Measurements from ENCODE around the gene ITGAL. TPM values are rescaled to one million over a fixed set of nuclear protein-coding genes. Genes with fewer than 3 reads are reported as not detected.

The ITGAL gene
- total and polyA plus RNA-seq, 2 of the 8 experiments (the other 6 are each of a cell fraction or from before 2014, with no cell fraction given) = not detected

DNA sequence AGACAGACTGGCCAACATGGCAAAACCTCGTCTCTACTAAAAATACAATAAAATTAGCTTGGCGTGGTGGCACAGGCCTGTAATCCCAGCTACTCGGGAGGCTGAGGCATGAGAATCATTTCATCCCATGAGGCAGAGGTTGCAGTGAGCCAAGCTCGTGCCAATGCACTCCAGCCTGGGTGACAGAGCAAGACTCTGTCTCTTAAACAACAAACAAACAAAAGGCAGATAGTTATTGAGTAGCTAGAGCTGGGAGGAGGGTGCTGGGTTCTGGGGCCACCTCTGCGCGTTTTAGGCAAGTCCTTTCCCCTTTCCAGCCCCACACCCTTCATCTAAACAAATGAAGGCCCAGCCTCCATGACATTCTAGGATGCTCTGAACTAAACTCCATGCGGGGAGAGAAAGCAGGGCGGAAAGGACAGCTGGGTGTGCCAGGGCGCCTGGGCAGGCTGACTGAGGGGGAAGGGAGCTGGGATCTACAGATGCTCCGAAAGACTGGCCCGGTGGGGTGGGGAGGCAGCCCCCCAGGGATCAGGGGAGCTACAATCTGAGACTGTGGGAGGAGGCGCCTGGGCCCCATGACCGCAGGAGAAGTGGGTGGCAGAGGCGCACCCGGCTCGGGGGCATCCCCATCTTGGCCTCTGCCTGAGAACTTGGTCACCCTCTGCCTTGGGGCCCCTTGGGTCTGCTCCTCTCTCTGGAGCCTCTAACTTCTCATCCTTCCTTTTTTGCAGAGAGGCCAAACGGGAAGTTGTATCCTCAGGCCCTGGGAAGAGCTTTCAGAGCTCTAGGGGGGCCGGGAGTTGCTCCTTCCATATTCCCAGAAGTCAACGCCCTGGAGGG is 910 bp downstream of the ITGAL start:
- H3K36me3 ChIP-seq (ENCODE audit: control insufficient read depth in 2 of 4, insufficient read depth in 4 of 4, low read length in 3 of 4) = no peaks in the 10 kb centered on the region
- TF ChIP-seq MAFK (IDR thresholded peaks at IDR 0.05; ENCODE audit: low read depth, low read length) (no peak), SP1 (IDR thresholded peaks at IDR 0.05; ENCODE audit: low read depth, low read length) (no peak), SP4 (IDR thresholded peaks at IDR 0.05; ENCODE audit: low read length) (no peak), SUZ12 (IDR thresholded peaks at IDR 0.05; ENCODE audit: low read length) (no peak), TBP (IDR thresholded peaks at IDR 0.05; ENCODE audit: low read depth, low read length) (no peak), ZNF274 (IDR thresholded peaks at IDR 0.05; ENCODE audit: borderline replicate concordance, extremely low read depth, low read length) (no peak), CBX5 (IDR thresholded peaks at IDR 0.05; ENCODE audit: low read depth, low read length) (no peak), FOSL1 (IDR thresholded peaks at IDR 0.05; ENCODE audit: insufficient read depth, low read depth, low read length) (no peak), POLR2AphosphoS5 (IDR thresholded peaks at IDR 0.05; ENCODE audit: low read depth, low read length) (no peak), CHD1 (IDR thresholded peaks at IDR 0.05; ENCODE audit: low read depth, low read length) (no peak), JUND (IDR thresholded peaks at IDR 0.05; ENCODE audit: low read length) (no peak)
- TF ChIP-seq, protein P1, sequence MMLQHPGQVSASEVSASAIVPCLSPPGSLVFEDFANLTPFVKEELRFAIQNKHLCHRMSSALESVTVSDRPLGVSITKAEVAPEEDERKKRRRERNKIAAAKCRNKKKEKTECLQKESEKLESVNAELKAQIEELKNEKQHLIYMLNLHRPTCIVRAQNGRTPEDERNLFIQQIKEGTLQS (IDR thresholded peaks at IDR 0.05; ENCODE audit: insufficient read depth, low read depth, low read length) = no peak

More for the DNA sequence above, 910 bp downstream of the ITGAL start:
- Histone ChIP-seq H3K4me3 (ENCODE audit: extremely low read depth in 1 of 4, insufficient read depth in 2 of 4, low read depth in 3 of 4, low read length in 4 of 4) (no peak overlapping the region), H2BK15ac (ENCODE audit: low read length) (no peak overlapping the region), H2BK5ac (ENCODE audit: low read depth, low read length) (no peak overlapping the region), H3K79me1 (ENCODE audit: low read depth, low read length) (no peaks in the 10 kb centered on the region), H3K18ac (ENCODE audit: extremely low read depth, low read length) (no peak overlapping the region), H2BK20ac (ENCODE audit: low read length) (no peak overlapping the region), H3K27me3 (replicated peaks in 1 of 4; ENCODE audit: control insufficient read depth in 3 of 4, extremely low read depth in 1 of 4, insufficient read depth in 3 of 4, low read length in 3 of 4) (peaks cover 0 to 2% (median 0%) of the 10 kb centered on the region in 4 experiments; a peak in 1 of 7 replicates), H3K4me2 (ENCODE audit: insufficient read depth in 1 of 2, low read depth in 2 of 2, low read length in 2 of 2) (no peak overlapping the region), H3K9me3 (ENCODE audit: insufficient read depth in 2 of 2, low read depth in 1 of 2, low read length in 1 of 2) (no peaks in the 10 kb centered on the region), H2BK12ac (ENCODE audit: low read depth, low read length) (no peak overlapping the region), H3K23ac (ENCODE audit: insufficient read length) (no peak overlapping the region), H3K9ac (replicated peaks in 1 of 4; ENCODE audit: extremely low read depth in 1 of 4, low read depth in 3 of 4, low read length in 3 of 4) (no peak overlapping the region), H4K20me1 (replicated peaks in 1 of 2; ENCODE audit: control insufficient read depth in 1 of 2, insufficient read depth in 2 of 2, low read length in 2 of 2) (no peaks in the 10 kb centered on the region), H4K91ac (replicated peaks; ENCODE audit: insufficient read length, low read length) (no peak overlapping the region), H3K27ac (ENCODE audit: low read depth, low read length) (no peak overlapping the region), H2BK120ac (replicated peaks; ENCODE audit: low read depth, low read length) (no peak overlapping the region), H3K4ac (replicated peaks; ENCODE audit: insufficient read length, low read depth, low read length) (no peak overlapping the region), H3K56ac (replicated peaks; ENCODE audit: insufficient read length, low read depth, low read length) (no peak overlapping the region), H2AFZ (ENCODE audit: low read length) (peak overlapping the region; percentile 78; the same call in 1 of the 2 replicates), H2AK5ac (ENCODE audit: low read depth, low read length) (no peak overlapping the region), H3K14ac (ENCODE audit: insufficient read length) (no peak overlapping the region), H3K23me2 (ENCODE audit: low read depth, low read length) (no peaks in the 10 kb centered on the region), H3K79me2 (ENCODE audit: control insufficient read depth in 1 of 2, insufficient read depth in 2 of 2, low read length in 2 of 2) (no peaks in the 10 kb centered on the region), H4K8ac (ENCODE audit: extremely low read depth, insufficient read depth, low read length) (no peak overlapping the region), H4K5ac (ENCODE audit: insufficient read length, low read depth, low read length) (no peak overlapping the region), H3K4me1 (replicated peaks in 1 of 4; ENCODE audit: control insufficient read depth in 3 of 4, insufficient read depth in 4 of 4, low read length in 3 of 4) (peaks cover 0 to 3% (median 0%) of the 10 kb centered on the region in 4 experiments; a peak in 1 of 7 replicates)
- DNase-seq (ENCODE audit: low read depth in 1 of 2, low spot score in 2 of 2) (no peak), FAIRE-seq (no peak)
- ChIA-PET POLR2A (ENCODE audit: partially characterized antibody) (interaction anchor here (0.6 to 1.4 kb wide), 3 partner anchors 11 to 398 kb away, joined by 3 to 4 read pairs (median 3); partner anchors contain the start of gene ZNF689), CTCF (ENCODE audit: partially characterized antibody) (interaction anchor here (0.5 to 1.9 kb wide), 6 partner anchors 9 to 86 kb away, joined by 3 to 6 read pairs (median 4); partner anchors contain the start of gene DCTPP1)
- 88% methylated on average over 18 of the region's 19 CpGs; no CpG with 5 or more reads in 1 of the 2 experiments for WGBS, 2 experiments (ENCODE audit: extremely low coverage in 1 of 2, insufficient coverage in 1 of 2, insufficient read length in 1 of 2, insufficient replicate concordance in 2 of 2, low coverage in 1 of 2, low lambda C conversion rate in 2 of 2, missing lambda C conversion rate in 1 of 2)
